Activated T-helper 17 cell treated with anti-CD3 and anti-CD28 coated beads, Interleukin-2, amount 50 U/mL, for 72 hours (primary cell): ENCODE results near the gene PIP4K2A. TPM values are rescaled to one million over a fixed set of nuclear protein-coding genes. Genes with fewer than 3 reads are reported as not detected.
A peak's percentile ranks its signal among the peaks of the same experiment; 100 is the strongest.

Experiments used
- ATAC-seq: fragments of 150-1000 bp; cut with Tn5 transposase; replicated peaks from 2 replicates; pipeline ENCODE4 v1.10.0; 2021; ENCODE audit warnings: mild to moderate bottlenecking, moderate library complexity
- H3K27ac Mint-ChIP-seq: one replicate; pipeline ENCODE4 v1.8.0; 2022; ENCODE audit warnings: mixed read lengths
- H3K27me3 Mint-ChIP-seq: one replicate; pipeline ENCODE4 v1.8.0; 2022; ENCODE audit warnings: mixed read lengths
- H3K36me3 Mint-ChIP-seq: one replicate; pipeline ENCODE4 v1.8.0; 2022; ENCODE audit warnings: low read depth, mild to moderate bottlenecking, mixed read lengths
- H3K4me1 Mint-ChIP-seq: one replicate; pipeline ENCODE4 v1.8.0; 2022; ENCODE audit warnings: mixed read lengths
- H3K4me3 Mint-ChIP-seq: one replicate; pipeline ENCODE4 v1.8.0; 2022; ENCODE audit warnings: mild to moderate bottlenecking, mixed read lengths
- H3K9me3 Mint-ChIP-seq: one replicate; pipeline ENCODE4 v1.8.0; 2022; ENCODE audit warnings: mixed read lengths
- total RNA-seq, 2 donors: library from RNA; stranded (reverse); gene quantifications; one replicate each; pipeline ENCODE4 v1.2.3, GENCODE V29; 2022

PIP4K2A gene
- total RNA-seq, 2 donors from 2014 or later = 86.1 to 111 TPM

- H3K4me3 Mint-ChIP-seq = peak overlapping the region; percentile 74
- peak overlapping the region; percentile 95 for H3K27ac Mint-ChIP-seq
- peak; percentile 49 for ATAC-seq
- H3K9me3 Mint-ChIP-seq = no peaks in the 10 kb centered on the region
- H3K27me3 Mint-ChIP-seq = no peaks in the 10 kb centered on the region
- peaks cover 59% of the 10 kb centered on the region for H3K4me1 Mint-ChIP-seq
- H3K36me3 Mint-ChIP-seq = peaks cover 16% of the 10 kb centered on the region
These were observed 98.4 kb downstream of the PIP4K2A start for GRCh38 chr10:22615819-22616499.

- Mint-ChIP-seq H3K4me3 (peak overlapping the region; percentile 74), H3K27ac (peak overlapping the region; percentile 95)
These were observed 99.3 kb downstream of the PIP4K2A start for GRCh38 chr10:22615101-22615500.

DNA sequence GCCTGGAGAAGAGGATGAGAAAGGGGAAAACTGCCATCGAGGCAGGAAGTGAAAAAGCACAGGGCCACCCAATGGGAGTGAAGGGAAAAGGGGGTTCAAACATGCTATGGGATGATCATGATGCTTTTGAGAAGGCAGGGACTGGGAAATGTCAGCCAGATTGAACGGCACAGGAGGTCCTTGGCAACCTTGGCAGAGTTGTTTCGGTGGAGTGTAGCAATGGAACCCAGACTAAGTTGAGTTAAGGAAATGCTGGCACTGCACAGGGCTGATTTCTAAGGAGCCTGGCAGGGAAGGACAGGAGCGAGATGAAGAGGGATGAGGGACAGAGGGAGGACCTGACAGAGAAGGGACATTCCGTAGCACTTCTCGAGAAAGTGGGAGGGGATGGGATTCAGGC is 101.4 kb downstream of the PIP4K2A start:
- Mint-ChIP-seq H3K27me3 (no peaks in the 10 kb centered on the region), H3K27ac (peak overlapping the region; percentile 66), H3K36me3 (peaks cover 45% of the 10 kb centered on the region), H3K9me3 (no peaks in the 10 kb centered on the region), H3K4me1 (peaks cover 62% of the 10 kb centered on the region), H3K4me3 (peak overlapping the region; percentile 74)
- ATAC-seq = no peak

More at GRCh38 chr10:22615101-22615500, 99.3 kb downstream of the PIP4K2A start:
- H3K9me3 Mint-ChIP-seq = no peaks in the 10 kb centered on the region
- peaks cover 59% of the 10 kb centered on the region for H3K4me1 Mint-ChIP-seq
- H3K27me3 Mint-ChIP-seq = no peaks in the 10 kb centered on the region
- peaks cover 24% of the 10 kb centered on the region for H3K36me3 Mint-ChIP-seq
- ATAC-seq = no peak

GRCh38 chr10:22612318-22612717 is 102.1 kb downstream of the PIP4K2A start:
- Mint-ChIP-seq H3K27me3 (no peaks in the 10 kb centered on the region), H3K36me3 (peaks cover 50% of the 10 kb centered on the region), H3K9me3 (no peaks in the 10 kb centered on the region), H3K27ac (peak overlapping the region; percentile 66), H3K4me1 (peaks cover 58% of the 10 kb centered on the region), H3K4me3 (peak overlapping the region; percentile 74)
- peak; percentile 39 for ATAC-seq

GRCh38 chr10:22611425-22612115 is 102.8 kb downstream of the PIP4K2A start:
- H3K36me3 Mint-ChIP-seq = peaks cover 57% of the 10 kb centered on the region
- ATAC-seq = peak; percentile 87
- H3K27me3 Mint-ChIP-seq = no peaks in the 10 kb centered on the region
- peak overlapping the region; percentile 74 for H3K4me3 Mint-ChIP-seq
- peaks cover 64% of the 10 kb centered on the region for H3K4me1 Mint-ChIP-seq
- H3K27ac Mint-ChIP-seq = peak overlapping the region; percentile 66
- no peaks in the 10 kb centered on the region for H3K9me3 Mint-ChIP-seq

GRCh38 chr10:22610610-22611009 is 103.8 kb downstream of the PIP4K2A start:
- Mint-ChIP-seq H3K27ac (peak overlapping the region; percentile 66), H3K36me3 (peaks cover 63% of the 10 kb centered on the region), H3K27me3 (no peaks in the 10 kb centered on the region), H3K9me3 (no peaks in the 10 kb centered on the region), H3K4me3 (peak overlapping the region; percentile 74), H3K4me1 (peaks cover 64% of the 10 kb centered on the region)
- no peak for ATAC-seq

- Mint-ChIP-seq H3K27ac (peak overlapping the region; percentile 66), H3K9me3 (no peaks in the 10 kb centered on the region), H3K27me3 (no peaks in the 10 kb centered on the region), H3K4me3 (peak overlapping the region; percentile 74), H3K36me3 (peaks cover 70% of the 10 kb centered on the region), H3K4me1 (peaks cover 71% of the 10 kb centered on the region)
- ATAC-seq = no peak
These were observed 104.5 kb downstream of the PIP4K2A start for GRCh38 chr10:22609719-22610465.

DNA sequence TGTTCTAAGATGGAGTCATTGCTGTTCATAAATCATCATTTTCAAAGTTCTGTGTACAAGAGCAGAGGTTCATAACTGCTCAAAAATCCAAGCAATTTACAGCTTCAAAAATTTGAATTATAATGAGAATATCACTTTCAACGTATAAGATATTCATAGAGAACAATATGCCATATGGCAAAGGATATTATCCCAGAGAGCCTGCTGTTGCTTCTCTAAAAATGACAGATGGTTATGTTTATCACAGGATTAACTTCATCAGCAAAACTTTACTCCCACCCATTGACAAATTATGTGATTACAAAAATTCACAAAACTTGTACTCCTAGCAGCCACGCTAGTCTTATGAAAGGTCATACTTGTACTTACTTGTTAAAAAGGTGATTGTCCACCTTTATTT is 105.1 kb downstream of the PIP4K2A start:
- no peak for ATAC-seq
- Mint-ChIP-seq H3K36me3 (peaks cover 74% of the 10 kb centered on the region), H3K27ac (peak overlapping the region; percentile 66), H3K27me3 (no peaks in the 10 kb centered on the region), H3K4me3 (no peak overlapping the region), H3K4me1 (peaks cover 72% of the 10 kb centered on the region), H3K9me3 (no peaks in the 10 kb centered on the region)

GRCh38 chr10:22607261-22607660 is 107.1 kb downstream of the PIP4K2A start:
- Mint-ChIP-seq H3K4me3 (peak overlapping the region; percentile 82), H3K27ac (peak overlapping the region; percentile 79), H3K9me3 (no peaks in the 10 kb centered on the region), H3K4me1 (peaks cover 52% of the 10 kb centered on the region), H3K27me3 (no peaks in the 10 kb centered on the region), H3K36me3 (peaks cover 68% of the 10 kb centered on the region)
- no peak for ATAC-seq

- peaks cover 57% of the 10 kb centered on the region for H3K4me1 Mint-ChIP-seq
- no peaks in the 10 kb centered on the region for H3K9me3 Mint-ChIP-seq
- H3K4me3 Mint-ChIP-seq = peak overlapping the region; percentile 82
- ATAC-seq = peak; percentile 75
- peaks cover 74% of the 10 kb centered on the region for H3K36me3 Mint-ChIP-seq
- no peaks in the 10 kb centered on the region for H3K27me3 Mint-ChIP-seq
- peak overlapping the region; percentile 82 for H3K27ac Mint-ChIP-seq
These were observed 108.2 kb downstream of the PIP4K2A start for GRCh38 chr10:22606164-22606614.

GRCh38 chr10:22605168-22605567 is 109.2 kb downstream of the PIP4K2A start:
- peaks cover 75% of the 10 kb centered on the region for H3K36me3 Mint-ChIP-seq
- peak overlapping the region; percentile 82 for H3K4me3 Mint-ChIP-seq
- H3K27me3 Mint-ChIP-seq = no peaks in the 10 kb centered on the region
- H3K4me1 Mint-ChIP-seq = peaks cover 58% of the 10 kb centered on the region
- H3K9me3 Mint-ChIP-seq = no peaks in the 10 kb centered on the region
- peak; percentile 81 for ATAC-seq
- H3K27ac Mint-ChIP-seq = peak overlapping the region; percentile 86

DNA sequence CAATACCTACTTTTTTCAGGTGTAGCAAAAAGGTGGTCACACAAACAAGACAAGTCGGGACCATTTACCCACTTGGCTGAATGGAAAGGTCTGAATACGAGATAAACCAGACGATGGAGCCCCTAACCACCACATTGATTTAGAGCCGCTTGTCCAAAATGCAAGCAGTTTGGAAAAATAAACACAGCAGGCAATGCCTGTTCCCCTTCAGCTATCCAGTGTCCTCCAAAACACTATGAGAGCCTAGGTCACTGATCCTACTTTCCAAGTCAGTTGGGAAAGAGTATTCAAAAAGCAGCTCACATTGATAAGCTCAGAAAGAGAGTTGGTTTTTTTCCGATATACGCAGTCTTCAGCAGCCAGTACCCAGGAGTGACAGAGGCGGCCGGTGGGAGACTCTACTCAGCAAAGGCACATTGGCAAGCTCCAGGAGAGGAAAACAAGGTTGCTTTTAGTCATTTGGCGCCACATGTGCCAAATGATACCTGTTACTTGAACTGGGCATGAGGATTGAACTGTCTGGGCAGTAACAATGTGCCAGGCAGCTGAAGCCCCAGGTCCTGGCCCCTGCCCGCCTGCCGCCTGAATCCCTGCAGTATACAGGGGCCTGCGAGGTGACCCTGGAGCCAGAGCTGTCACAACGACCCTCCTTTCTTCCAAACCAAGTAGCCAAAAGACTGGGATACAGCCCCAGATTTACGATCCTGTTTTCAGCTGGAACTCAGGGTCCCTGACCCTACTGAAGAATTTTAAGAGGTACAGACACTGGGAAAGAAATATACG is 109.8 kb downstream of the PIP4K2A start:
- Mint-ChIP-seq H3K4me3 (peak overlapping the region; percentile 82), H3K27me3 (no peaks in the 10 kb centered on the region), H3K9me3 (no peaks in the 10 kb centered on the region), H3K4me1 (peaks cover 57% of the 10 kb centered on the region), H3K27ac (peak overlapping the region; percentile 86), H3K36me3 (peaks cover 73% of the 10 kb centered on the region)
- ATAC-seq = no peak

DNA sequence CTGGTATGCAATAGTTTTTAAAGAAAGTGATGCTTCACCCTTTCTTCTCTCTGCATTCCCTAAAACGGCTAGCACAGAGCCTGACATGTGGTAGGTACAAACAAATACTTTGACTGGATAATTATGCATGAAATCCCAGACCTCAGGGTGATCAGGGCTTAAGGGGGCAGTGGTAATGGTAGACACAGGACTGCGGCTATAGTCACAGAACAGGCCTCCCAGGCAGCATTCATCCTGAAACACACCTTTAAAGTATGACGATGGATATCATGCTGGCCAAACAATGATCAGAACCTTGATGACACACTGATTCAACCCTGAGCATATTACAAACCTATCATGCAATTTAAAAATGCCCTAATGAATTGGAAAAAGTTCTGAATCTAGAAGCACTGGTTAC is 110.8 kb downstream of the PIP4K2A start:
- ATAC-seq = no peak
- H3K36me3 Mint-ChIP-seq = peaks cover 73% of the 10 kb centered on the region
- H3K9me3 Mint-ChIP-seq = no peaks in the 10 kb centered on the region
- H3K4me1 Mint-ChIP-seq = peaks cover 59% of the 10 kb centered on the region
- peak overlapping the region; percentile 82 for H3K4me3 Mint-ChIP-seq
- H3K27me3 Mint-ChIP-seq = no peaks in the 10 kb centered on the region
- H3K27ac Mint-ChIP-seq = no peak overlapping the region

DNA sequence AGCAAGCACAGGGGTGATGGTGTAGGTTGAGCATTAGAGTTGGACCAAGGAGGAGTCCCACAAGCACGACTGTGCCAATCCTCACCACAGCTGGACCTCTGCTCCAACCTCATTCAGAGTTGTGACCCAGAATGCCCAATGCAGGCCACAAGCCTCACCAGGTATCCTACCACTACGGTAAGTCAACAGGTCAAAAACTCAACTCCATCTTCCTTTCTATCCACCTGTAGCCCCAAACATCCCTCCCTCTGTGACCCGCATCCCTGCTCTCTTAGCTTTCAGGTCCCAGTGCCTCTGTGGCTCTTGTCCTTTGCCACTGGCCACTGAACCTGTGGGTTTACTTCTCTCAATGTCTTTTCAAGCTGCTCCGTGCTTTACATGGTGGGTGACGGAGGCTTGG is 112.8 kb downstream of the PIP4K2A start:
- H3K4me1 Mint-ChIP-seq = peaks cover 61% of the 10 kb centered on the region
- H3K27ac Mint-ChIP-seq = peak overlapping the region; percentile 65
- H3K4me3 Mint-ChIP-seq = peak overlapping the region; percentile 51
- H3K9me3 Mint-ChIP-seq = no peaks in the 10 kb centered on the region
- H3K36me3 Mint-ChIP-seq = peaks cover 74% of the 10 kb centered on the region
- no peaks in the 10 kb centered on the region for H3K27me3 Mint-ChIP-seq
- no peak for ATAC-seq
